Bronchial epithelial cell (primary cell): ENCODE measurements around the gene ADSS1. TPM values are rescaled to one million over a fixed set of nuclear protein-coding genes. Genes with fewer than 3 reads are reported as not detected.

ENCODE experiments used
- DNase-seq: peaks from one replicate; pipeline ENCODE4 v3.0.0-alpha.2; 2010; ENCODE audit warnings: low read depth
- FAIRE-seq: peaks from 2 replicates; lab custom pipeline; 2011; peaks lifted over from hg19 to GRCh38; lab: Jason Lieb, UNC
- H3K27me3 ChIP-seq: 2 replicates; pipeline ENCODE4 v1.5.1; 2011; ENCODE audit warnings: low read length; ENCODE audit not compliant: control insufficient read depth, insufficient read depth
- H3K36me3 ChIP-seq: 2 replicates; pipeline ENCODE4 v1.5.1; 2011; ENCODE audit warnings: low read length; ENCODE audit not compliant: control insufficient read depth, insufficient read depth
- H3K4me3 ChIP-seq: 2 replicates; pipeline ENCODE4 v1.5.1; 2011; ENCODE audit warnings: mild to moderate bottlenecking, low read depth, low read length, control low read depth
- CTCF ChIP-seq: IDR thresholded peaks from 2 replicates; pipeline ENCODE4 v1.5.1; 2011; ENCODE audit warnings: mild to moderate bottlenecking, moderate library complexity, low read length, control low read depth, inconsistent platforms; ENCODE audit not compliant: insufficient read depth, severe bottlenecking
- total RNA-seq: library from RNA; depleted of rRNA; stranded (reverse); fragments of >200 nt; gene quantifications from 2 replicates; pipeline ENCODE4 v1.2.1, GENCODE V29; 2014

Gene ADSS1
- total RNA-seq, 1 donor from 2014 or later, result 18.2 TPM

DNA sequence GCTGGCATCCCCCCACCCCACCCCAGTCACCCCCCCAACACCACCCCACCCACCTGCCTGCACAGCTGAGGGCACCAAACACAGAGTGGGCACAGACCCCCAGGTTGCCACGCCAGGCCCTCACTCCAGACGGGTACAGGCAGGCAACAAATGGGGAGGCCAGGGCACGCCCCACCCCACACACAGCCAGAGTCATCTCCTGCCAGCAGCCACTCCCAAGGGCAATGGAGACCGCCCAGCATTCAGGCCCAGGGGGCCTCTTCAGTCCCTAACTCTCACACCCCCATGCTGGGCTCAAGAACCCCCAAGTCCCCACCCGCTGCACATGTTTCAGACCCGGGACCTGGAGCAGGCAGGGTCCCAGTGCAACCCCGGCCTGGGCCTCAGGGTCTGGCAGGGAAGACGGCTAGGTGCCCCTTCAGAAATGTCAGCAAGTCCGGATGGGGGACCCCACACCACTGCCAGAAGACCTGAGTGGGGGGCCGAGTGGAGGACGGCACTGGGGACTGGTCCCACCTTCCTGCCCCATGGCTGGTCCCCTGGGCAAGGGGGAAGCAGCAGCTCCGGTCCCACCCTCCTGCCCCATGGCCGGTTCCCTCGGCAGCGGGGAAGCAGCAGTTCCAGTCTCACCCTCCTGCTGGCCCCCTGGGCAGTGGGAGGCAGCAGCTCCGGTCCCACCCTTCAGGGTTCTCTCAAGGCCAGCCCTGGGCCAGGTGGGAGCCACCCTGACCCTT is 59.6 kb downstream of the ADSS1 start:
- DNase-seq (no peak), FAIRE-seq (no peak)
- peaks cover 21% of the 10 kb centered on the region for H3K36me3 ChIP-seq

GRCh38 chr14:104784218-104784568 is 60.2 kb downstream of the ADSS1 start:
- H3K27me3 ChIP-seq, result no peaks in the 10 kb centered on the region
- FAIRE-seq, result no peak
- TF ChIP-seq CTCF, result no peak
- no peak for DNase-seq
- H3K36me3 ChIP-seq, result peaks cover 18% of the 10 kb centered on the region
- H3K4me3 ChIP-seq, result no peak overlapping the region

More for the DNA sequence above, 59.6 kb downstream of the ADSS1 start:
- Histone ChIP-seq H3K4me3 (no peak overlapping the region), H3K27me3 (no peaks in the 10 kb centered on the region)
- no peak for TF ChIP-seq CTCF

DNA sequence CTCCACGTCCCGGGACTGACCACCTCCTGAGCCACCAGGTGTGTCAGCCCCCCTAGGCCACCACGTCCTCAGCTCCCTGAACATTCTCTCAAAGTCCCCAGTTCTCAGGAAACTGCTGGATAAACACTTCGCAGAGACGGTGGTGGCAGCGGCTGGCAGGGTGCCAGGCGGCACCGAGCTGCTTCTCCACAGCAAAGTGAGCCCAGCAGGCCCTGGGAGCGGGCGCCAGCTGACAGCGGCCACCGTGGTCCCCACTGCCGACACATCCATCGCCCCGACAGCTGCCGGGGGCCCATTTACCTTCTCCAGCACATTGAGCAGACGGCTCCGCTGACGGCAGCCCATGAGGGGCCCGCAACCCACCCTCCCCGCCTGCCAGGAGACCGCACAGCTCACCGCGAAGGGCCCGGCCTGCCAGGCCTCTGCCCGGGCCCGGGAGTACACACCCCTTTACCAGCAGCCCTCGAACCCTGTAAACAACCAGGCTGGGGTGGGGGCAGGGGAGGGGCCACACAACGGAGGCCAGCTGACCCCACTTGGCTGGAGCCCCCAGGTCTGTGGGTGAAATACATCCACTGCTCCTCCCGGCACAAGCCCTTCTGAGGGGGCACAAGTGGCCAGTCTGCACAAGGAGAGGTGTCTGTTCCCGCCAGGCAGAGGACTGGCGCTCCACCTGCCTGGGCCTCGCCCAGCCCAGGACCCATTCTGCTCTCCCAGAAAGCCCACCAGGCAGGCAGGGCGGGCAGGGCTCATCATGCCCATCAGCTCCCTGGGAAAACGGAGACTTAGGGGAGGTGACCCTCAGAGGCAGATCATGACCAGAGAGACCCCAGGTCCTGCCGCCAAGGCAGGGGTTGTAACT is 61.0 kb downstream of the ADSS1 start:
- no peak for TF ChIP-seq CTCF
- DNase-seq, result no peak
- no peak for FAIRE-seq
- no peak overlapping the region for H3K4me3 ChIP-seq
- H3K36me3 ChIP-seq, result peaks cover 17% of the 10 kb centered on the region
- H3K27me3 ChIP-seq, result no peaks in the 10 kb centered on the region

- TF ChIP-seq CTCF, result no peak
- no peak overlapping the region for H3K4me3 ChIP-seq
- DNase-seq (no peak), FAIRE-seq (no peak)
- H3K27me3 ChIP-seq, result no peaks in the 10 kb centered on the region
- H3K36me3 ChIP-seq, result peaks cover 20% of the 10 kb centered on the region
These were observed 61.7 kb downstream of the ADSS1 start for GRCh38 chr14:104785708-104786080.

DNA sequence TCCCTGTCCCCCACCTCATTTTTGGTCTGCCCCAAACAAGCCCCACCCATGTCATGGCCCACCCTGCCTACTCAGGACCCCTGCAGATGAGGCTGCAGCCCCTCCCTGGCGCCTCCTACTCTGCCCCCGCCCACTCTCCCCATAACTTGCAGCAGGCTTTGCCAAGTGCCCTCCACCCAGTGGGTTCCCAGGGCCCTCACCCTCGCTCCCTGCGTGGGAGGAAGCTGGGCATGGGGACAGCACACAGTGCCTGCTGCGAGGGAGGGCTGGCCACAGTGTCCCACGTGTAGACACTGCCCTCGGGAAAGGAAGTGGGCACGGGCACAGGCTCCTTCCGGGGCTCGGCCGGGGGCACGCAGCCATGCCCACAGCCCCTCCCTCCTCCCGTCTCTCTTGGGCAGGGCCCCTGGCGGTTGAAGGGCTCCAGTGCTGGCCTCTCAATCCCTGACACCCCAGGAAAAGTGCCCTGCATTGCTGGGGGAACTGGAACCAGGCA is 62.1 kb downstream of the ADSS1 start:
- peak; percentile 22 for TF ChIP-seq CTCF
- Histone ChIP-seq H3K27me3 (no peaks in the 10 kb centered on the region), H3K36me3 (peaks cover 23% of the 10 kb centered on the region), H3K4me3 (no peak overlapping the region)
- DNase-seq, result no peak
- no peak for FAIRE-seq
